22Rv1 (cell line): Measurements from ENCODE around the gene CASP5.

Experiments
- CTCF ChIP-seq: fragments of 450-650 bp; IDR thresholded peaks from 2 replicates; pipeline ENCODE4 v1.5.1; 2017; ENCODE audit warnings: mild to moderate bottlenecking
- ZFX ChIP-seq: fragments of 450-650 bp; IDR thresholded peaks from 2 replicates; pipeline ENCODE4 v1.6.1; 2017; ENCODE audit warnings: antibody characterized with exemption, borderline replicate concordance

DNA sequence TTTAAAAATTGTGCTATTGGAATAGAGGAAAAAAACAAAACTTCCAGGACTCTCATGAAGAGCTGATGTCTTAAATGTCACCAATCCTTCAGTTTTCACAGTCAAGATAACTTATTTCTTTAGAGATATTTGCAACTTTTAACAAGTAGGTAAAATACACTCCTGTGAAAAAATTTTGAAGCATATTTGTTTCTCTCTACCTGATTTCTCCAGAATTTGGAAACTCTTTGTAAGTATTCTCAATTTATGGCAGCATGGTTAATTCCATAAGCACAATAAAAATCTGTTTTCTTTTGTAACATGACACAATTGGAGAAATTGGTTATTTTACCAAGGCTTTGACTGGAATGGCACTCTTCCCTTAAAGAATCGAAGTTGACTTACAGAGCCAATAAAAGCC is 58.7 kb downstream of the CASP5 start:
- TF ChIP-seq CTCF (no peak), ZFX (no peak)
